Bronchial epithelial cell (primary cell): ENCODE measurements around the gene C2orf49. TPM values are rescaled to one million over a fixed set of nuclear protein-coding genes. Genes with fewer than 3 reads are reported as not detected.

Experiments
- DNase-seq: peaks from one replicate; pipeline ENCODE4 v3.0.0-alpha.2; 2010; ENCODE audit warnings: low read depth
- FAIRE-seq: peaks from 2 replicates; lab custom pipeline; 2011; peaks lifted over from hg19 to GRCh38; lab: Jason Lieb, UNC
- H3K27me3 ChIP-seq: 2 replicates; pipeline ENCODE4 v1.5.1; 2011; ENCODE audit warnings: low read length; ENCODE audit not compliant: control insufficient read depth, insufficient read depth
- H3K36me3 ChIP-seq: 2 replicates; pipeline ENCODE4 v1.5.1; 2011; ENCODE audit warnings: low read length; ENCODE audit not compliant: control insufficient read depth, insufficient read depth
- H3K4me3 ChIP-seq: 2 replicates; pipeline ENCODE4 v1.5.1; 2011; ENCODE audit warnings: mild to moderate bottlenecking, low read depth, low read length, control low read depth
- total RNA-seq: library from RNA; depleted of rRNA; stranded (reverse); fragments of >200 nt; gene quantifications from 2 replicates; pipeline ENCODE4 v1.2.1, GENCODE V29; 2014
- TF ChIP-seq, protein P1 (sequence below): IDR thresholded peaks from 2 replicates; pipeline ENCODE4 v1.5.1; 2011; ENCODE audit warnings: mild to moderate bottlenecking, moderate library complexity, low read length, control low read depth, inconsistent platforms; ENCODE audit not compliant: insufficient read depth, severe bottlenecking

The C2orf49 gene
- total RNA-seq, 1 donor from 2014 or later = 28.2 TPM

DNA sequence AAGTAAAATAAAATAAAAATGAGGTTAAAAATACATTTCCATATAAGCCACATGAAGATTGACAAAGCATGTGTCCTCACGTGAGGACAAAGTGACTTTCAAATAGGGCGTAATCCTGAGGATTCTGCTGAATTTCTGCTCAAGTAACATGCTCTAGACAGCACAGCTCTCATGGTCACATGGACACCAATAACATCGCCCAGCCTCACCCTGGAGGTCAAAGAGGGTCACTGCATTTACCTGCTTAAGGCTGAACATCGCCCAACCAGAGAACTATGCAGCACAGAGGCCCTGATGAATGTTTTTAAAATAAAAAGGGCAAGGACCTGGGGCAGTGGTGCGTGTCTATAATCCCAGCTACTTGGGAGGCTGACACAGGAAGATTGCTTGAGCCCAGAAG lies 38.0 kb upstream of the C2orf49 start:
- Histone ChIP-seq H3K4me3 (no peak overlapping the region), H3K27me3 (no peaks in the 10 kb centered on the region), H3K36me3 (peaks cover 5% of the 10 kb centered on the region)
- no peak for DNase-seq
- FAIRE-seq = no peak
- TF ChIP-seq, protein P1, sequence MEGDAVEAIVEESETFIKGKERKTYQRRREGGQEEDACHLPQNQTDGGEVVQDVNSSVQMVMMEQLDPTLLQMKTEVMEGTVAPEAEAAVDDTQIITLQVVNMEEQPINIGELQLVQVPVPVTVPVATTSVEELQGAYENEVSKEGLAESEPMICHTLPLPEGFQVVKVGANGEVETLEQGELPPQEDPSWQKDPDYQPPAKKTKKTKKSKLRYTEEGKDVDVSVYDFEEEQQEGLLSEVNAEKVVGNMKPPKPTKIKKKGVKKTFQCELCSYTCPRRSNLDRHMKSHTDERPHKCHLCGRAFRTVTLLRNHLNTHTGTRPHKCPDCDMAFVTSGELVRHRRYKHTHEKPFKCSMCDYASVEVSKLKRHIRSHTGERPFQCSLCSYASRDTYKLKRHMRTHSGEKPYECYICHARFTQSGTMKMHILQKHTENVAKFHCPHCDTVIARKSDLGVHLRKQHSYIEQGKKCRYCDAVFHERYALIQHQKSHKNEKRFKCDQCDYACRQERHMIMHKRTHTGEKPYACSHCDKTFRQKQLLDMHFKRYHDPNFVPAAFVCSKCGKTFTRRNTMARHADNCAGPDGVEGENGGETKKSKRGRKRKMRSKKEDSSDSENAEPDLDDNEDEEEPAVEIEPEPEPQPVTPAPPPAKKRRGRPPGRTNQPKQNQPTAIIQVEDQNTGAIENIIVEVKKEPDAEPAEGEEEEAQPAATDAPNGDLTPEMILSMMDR = peak; percentile 8

DNA sequence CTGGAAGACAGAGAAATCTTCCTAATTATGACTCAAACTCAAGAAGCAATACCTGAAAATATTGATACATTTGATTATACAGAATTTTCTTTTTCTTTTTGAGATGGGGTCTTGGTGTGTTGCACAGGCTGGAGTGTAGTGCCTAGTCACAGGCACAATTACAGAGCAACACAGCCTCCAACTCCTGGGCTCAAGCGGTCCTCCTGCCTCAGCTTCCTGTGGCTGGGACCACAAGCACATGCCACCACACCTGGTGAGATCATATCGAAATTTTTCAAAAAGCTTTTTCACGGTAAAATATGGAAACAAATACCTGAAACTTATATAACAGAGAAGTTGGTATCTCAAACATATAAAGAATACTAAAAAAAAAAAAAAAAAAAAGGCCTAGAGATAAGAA lies 35.7 kb upstream of the C2orf49 start:
- no peaks in the 10 kb centered on the region for H3K27me3 ChIP-seq
- TF ChIP-seq, protein P1 = no peak
- H3K4me3 ChIP-seq = no peak overlapping the region
- FAIRE-seq = no peak
- peaks cover 5% of the 10 kb centered on the region for H3K36me3 ChIP-seq
- DNase-seq = no peak

DNA sequence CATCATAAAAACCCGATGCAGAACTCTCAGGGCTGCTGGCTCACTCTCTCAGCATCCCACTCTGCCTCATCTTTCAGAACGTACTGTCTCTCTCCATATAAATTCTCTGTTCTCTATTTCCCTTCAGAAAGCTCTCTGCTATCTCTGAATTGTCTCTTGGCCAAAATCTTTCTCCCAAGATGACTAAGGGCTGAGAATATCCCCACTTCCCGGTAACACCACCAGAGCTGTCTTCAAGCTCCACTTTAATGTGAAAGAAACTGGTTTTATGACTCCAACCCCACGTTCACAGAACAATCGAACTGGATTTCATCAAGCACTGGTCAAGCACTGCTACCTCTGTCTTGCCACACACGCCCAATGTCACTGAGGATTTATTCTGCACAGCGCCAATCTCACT lies 30.2 kb upstream of the C2orf49 start:
- FAIRE-seq = no peak

DNA sequence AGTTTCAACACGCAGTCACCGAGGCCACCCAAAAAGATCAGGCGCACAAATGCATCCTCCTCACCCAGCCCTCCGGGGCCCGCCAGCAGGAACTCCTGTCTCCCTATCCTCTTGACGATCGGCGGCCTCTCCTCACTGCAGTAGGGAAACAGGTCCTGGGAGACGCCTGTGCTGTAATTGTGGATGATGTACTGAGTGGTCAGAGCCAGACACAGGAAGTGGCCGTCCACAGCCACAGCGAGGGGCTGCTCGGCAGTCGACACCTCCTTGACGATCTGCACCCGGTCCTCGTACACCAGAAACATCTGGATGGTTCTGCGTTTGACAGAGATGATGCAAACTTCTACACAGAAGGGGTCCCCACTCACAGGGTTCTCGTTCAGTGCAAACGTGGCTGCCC lies 29.8 kb upstream of the C2orf49 start:
- Histone ChIP-seq H3K4me3 (no peak overlapping the region), H3K27me3 (no peaks in the 10 kb centered on the region), H3K36me3 (peaks cover 6% of the 10 kb centered on the region)
- no peak for DNase-seq
- no peak for FAIRE-seq
- TF ChIP-seq, protein P1 = no peak

More for the DNA sequence above, 30.2 kb upstream of the C2orf49 start:
- H3K27me3 ChIP-seq = no peaks in the 10 kb centered on the region
- no peak overlapping the region for H3K4me3 ChIP-seq
- TF ChIP-seq, protein P1 = no peak
- DNase-seq = no peak
- peaks cover 6% of the 10 kb centered on the region for H3K36me3 ChIP-seq

DNA sequence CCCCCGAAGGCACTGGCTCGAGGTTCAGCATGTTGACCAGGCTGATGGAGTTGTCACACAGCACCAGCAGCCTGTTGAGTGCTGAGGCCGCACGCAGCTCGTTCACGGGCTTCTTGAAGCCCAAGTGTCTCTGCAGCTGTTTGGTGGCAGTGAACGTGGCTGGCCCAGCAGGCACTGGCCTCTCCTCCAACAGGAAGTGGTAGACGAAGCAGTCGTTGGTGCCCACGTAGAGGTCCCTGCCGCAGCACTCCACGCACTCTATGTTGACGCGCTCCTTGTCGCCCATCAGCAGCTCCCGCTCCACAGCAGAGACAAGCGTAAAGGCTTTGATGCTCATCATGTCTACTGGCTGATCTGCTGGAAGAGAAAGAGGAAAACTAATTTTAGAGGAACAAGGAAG lies 29.4 kb upstream of the C2orf49 start:
- H3K4me3 ChIP-seq = no peak overlapping the region
- FAIRE-seq = no peak
- no peaks in the 10 kb centered on the region for H3K27me3 ChIP-seq
- TF ChIP-seq, protein P1 = no peak
- H3K36me3 ChIP-seq = peaks cover 6% of the 10 kb centered on the region
- DNase-seq = no peak

DNA sequence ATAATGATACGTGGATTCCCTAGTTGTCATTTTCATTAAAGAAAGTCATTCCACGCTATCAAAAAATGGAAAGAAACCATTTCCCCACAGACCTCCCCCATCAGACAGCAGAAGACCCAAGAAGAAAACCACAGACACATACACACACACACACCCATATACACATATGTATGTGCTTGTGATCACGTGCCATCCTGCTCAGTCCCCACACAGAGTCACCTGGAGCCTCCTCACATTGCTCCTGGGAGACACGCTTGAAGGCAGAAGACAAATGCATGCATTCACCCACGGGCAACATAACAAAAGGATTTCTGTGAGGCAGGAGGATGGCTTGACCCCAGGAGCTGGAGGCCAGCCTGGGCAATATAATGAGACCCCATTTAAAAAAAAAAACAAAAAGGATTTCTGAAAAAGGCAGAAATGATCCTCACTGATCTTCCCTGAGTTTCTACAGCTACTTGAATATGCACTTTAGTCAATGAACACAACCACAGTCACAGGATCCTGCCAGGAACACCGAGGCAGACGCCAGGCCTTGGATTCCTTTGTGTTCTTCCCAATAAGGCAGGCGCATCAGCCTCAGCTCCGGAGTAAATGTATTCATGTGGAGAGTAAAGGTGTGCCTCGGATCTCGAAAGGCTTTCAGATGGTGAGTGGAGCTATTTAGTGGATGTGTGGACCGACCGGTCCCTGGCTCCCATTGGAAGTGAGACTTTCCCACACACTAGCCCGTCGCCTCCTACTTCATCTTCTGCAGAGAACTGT lies 28.8 kb upstream of the C2orf49 start:
- no peak for DNase-seq

More for the DNA sequence above, 28.8 kb upstream of the C2orf49 start:
- Histone ChIP-seq H3K27me3 (no peaks in the 10 kb centered on the region), H3K4me3 (no peak overlapping the region), H3K36me3 (peaks cover 6% of the 10 kb centered on the region)
- TF ChIP-seq, protein P1 = no peak
- no peak for FAIRE-seq
